HG03558 (cell line): ENCODE results near the gene AK2.
"Not testable (repeated sequence)": the region's sequence is repeated elsewhere in the genome, so short reads cannot be mapped to it uniquely, and the experiment has no call there.

Experiments
- ATAC-seq: cut with Tn5 transposase; IDR thresholded peaks from one replicate; pipeline ENCODE4 v1.9.1; 2021; ENCODE audit warnings: moderate number of reproducible peaks; ENCODE audit not compliant: unreplicated experiment; ENCODE audit errors: extremely low read depth

AK2 gene

DNA sequence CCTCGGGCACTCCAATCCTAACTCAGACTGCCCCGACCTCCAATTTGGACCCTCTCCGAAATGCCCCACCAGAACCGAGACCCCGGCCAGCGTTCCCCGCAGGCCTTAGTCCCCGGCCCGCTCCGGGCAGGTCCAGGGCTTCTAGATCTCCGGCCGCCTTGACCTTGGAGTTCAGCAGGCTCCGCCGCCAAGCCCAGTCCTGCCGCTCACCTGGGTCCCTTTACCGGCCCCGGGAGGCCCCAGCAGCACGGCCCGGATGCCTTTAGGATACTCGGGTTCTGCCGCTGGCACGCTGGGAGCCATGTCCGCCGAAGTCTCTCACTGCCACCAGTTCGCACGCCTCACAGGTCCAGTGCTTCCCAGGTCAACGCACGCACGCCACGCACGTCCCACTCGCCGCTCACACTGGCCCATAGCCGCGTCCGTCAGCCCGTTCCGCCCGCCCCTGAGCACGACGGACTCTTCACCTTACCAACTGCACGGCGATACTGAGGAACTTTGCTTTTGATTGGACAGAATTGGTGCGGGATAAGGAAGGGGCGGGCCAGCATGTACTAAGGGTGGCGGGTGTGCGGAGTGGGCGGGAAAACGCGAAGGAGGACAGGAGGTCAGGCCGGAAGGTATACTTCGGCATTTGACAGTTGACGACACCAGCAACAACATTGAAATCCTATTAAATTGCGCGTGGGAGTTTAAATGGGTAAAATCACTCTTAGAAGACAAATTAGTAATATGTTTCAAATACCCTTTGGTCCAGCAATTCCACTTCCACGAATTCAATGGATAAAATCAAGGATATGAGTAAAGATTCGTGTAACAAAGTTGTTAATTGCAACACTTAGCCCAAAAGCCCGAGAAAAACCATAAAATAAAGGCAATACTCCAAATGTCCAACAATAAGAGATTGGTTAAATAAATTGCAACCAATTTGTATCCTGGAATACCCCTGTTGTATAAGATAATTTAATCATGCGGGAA, at the start of gene AK2:
Gene AK2 (minus strand): TSS at position 358 of the 978 bp plus-strand sequence. CDS start 55 bp downstream, at position 303.
- ATAC-seq, result peak; percentile 90

DNA sequence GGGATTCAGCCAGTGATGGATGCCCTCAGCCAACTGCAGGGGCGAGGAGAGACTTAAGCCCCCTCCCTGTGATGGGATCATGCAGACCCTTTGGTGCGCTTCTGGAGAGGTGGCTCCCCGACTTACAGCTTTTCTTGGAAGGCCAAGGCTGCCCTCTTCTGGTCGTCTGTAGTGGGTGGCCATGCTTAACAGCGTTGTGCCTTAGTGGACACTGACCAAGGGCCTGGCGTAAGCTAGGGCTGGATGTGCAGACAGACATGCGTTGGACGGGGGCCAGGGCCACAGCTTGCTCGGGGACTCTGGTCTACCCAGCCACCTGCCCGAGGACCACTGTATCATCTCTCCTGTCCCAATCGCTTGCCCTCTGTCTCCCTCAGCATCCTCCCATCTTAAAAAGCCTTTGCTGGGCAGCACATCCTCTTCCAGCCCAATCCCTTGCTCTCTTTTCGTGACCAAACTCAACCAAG, 49.7 kb upstream of the AK2 start:
- no peak for ATAC-seq

DNA sequence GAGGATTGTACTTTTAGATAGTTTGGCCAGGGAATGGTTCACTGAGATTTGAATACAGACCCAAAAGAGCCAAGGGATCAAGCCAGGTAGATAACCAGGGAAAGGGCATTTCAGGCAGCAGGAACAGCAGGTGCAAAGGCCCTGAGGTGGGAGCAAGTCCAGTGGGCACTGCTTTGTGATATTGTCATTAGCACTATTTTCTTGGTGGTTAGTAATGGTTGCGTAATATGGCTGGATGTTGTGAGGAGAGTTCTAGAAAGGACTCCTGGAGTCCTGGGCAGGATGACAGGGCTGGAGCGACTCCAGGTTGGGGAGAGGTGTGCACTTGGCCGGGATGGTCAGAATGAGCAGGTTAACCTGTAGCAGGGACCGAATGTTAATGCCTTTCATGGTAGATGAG, 48.6 kb upstream of the AK2 start:
- ATAC-seq, result no peak

- ATAC-seq, result no peak
These were observed 46.0 kb upstream of the AK2 start for GRCh38 chr1:33082575-33083108.

DNA sequence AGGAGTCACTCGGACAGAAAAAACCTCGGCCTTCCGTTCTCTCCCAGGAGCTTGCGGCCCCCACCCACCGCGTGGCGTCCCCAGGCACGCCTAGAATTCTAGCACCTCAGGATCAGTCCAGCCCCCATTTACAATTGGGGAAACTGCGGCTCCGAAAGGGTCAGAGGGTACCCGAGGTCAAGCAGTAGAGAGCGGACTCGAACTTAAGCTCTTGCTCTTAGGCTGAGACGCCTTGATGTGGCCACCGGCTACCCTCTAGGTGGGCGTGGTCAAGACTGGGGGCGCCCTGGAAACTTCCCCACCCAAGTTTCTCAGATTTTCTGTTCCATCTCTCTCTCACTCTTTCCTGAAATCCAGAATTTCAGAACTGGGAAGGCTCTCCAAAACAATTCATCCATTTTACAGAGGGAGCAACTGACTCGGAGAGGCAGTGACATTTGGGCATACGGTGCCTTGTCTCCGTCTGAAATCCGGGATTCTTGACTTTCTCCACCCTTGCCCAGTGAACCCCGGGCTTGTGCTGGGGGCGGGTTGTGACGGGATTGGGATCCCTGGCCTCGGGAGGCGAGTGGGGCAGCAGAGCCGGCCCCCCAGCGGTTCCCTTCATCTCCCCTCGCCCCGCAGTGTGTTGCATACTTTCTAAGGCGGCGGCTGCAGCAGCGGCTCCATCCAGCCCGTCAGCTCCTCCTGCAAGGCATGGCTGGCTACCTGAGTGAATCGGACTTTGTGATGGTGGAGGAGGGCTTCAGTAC, 45.0 kb upstream of the AK2 start:
- ATAC-seq, result no peak

- no peak for ATAC-seq
These were observed 44.3 kb upstream of the AK2 start, which contains the start of gene AZIN2 for GRCh38 chr1:33080885-33081553. AZIN2 (plus strand) TSS chr1:33081153; CDS start chr1:33082250, 1,097 bp downstream.

DNA sequence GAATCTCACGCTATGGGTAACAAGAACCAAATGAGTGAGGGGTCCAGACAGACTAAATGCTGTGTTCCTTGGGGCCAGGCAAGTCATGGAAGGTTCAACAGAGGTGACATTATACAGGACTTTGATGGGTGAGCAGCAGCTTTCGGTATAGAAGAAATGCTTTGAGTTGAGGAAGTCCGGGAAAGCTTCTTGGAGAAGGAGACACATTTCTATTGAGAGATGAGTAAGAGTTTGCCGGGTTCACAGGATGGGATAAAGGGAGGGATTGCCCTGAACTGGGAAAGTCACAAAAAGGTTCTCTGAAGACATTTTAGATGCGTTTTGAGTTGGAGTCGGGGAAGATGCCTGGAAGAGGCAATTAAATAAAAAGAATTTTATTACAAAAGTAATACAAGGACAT, 43.7 kb upstream of the AK2 start:
- no peak for ATAC-seq

- no peak for ATAC-seq
These were observed 41.4 kb upstream of the AK2 start for GRCh38 chr1:33078030-33078591.

DNA sequence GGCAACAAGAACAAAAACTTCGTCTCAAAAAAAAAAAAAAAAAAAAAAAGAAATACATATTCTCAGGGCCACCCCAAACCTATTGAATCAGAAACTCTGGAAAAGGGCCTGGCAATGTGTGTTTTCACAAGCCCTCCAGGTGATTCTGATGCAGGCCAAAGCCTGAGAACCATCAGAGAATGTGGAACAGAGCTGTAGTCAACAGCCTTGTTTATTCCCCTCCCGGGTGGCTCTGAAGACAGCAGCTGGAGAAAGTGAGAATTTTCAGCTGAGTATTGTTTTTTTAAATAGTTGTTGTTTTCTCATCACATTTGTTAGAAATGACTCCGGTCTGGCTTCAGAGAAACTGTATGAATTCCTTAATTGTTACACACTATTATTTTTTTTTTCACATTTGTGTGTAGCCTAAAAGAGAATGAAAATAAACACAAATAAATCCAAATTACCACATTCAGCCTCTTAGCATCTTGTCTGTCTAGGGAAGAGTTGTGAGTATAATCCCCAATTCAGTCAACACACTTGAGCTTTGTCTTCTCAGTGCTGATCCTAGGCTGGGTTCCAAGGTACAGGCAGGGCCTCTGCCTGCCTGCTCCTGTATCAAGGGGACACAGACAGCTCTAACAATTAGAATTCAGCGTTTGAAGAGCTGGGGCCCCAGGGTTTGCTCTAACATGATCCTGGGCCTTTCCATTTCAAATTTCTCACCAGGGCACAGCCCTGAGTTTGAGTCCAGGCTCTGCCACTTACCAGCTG, 37.7 kb upstream of the AK2 start:
- ATAC-seq, result no peak

DNA sequence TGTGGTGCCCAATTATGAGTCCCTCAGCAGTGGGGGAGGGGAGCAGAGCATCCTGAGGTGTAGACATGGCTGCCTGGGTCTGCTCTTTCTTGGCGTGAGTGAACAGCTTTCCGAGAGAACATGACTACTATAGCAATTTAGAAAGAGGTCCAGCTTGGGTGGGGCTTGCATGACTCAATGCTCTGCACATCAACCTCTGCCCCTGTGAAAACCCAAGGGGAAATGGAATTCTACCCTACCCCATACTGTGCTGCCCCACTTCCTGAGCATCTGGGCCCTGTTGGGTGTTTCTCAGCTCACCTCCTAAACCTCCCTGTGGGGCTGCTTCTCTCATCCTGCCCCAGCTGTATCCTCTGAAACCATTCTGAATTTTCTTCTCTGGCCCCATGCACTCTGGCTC, 36.0 kb upstream of the AK2 start:
- ATAC-seq, result no peak

DNA sequence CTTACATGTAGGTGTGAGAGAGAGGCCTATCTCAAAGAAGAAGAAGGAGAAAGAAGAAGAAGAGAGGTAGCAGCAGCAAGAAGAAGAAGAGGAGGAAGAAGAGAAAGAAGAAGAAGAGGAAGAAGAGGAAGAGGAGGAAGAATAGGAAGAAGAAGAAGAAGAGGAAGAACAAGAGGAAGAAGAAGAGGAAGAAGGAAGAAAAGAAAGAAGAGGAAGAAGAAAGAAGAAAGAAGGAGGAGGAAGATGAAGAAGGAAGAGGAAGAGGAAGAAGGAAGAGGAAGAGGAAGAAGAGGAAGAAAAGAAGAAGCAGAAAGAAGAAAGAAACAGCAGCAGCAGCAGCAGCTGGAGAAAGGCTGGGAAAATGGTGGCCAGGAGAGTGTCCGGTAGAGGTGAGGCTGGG, 33.9 kb upstream of the AK2 start:
- no peak for ATAC-seq

DNA sequence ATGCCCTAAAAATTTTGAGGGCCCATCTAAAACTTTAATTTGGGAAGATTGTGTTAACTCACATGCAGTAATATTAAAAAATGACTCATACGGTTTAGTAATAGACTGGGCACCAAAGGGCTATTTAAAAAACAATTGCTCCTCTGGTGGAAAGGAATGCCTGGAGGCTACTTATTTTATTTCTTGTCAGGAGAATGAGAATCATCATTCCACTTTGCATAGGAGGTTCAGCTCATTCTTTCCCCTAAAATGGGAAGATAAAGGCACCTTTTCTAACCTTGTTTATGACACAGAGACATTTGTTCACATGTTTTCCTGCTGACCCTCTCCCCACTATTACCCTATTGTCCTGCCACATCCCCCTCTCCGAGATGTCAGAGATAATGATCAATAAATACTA, 31.4 kb upstream of the AK2 start:
- ATAC-seq, result not testable (repeated sequence)

DNA sequence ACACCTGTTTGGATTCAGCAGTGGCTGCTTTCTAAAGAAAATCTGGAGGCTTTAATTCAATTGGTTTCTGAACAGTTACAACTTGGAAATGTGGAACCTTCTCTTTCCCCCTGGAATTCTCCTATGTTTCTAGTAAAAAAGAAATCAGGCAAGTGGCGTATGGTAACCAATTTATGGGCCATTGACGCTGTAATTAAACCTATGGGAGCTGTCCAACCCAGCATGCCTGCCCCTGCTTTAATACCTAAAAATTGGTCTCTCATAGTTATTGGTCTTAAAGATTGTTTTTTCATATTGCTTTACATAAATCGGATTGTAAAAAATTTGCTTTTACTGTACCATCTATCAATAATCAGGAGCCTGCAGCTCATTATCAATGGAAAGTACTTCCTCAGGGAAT, 29.8 kb upstream of the AK2 start:
- ATAC-seq, result not testable (repeated sequence)

DNA sequence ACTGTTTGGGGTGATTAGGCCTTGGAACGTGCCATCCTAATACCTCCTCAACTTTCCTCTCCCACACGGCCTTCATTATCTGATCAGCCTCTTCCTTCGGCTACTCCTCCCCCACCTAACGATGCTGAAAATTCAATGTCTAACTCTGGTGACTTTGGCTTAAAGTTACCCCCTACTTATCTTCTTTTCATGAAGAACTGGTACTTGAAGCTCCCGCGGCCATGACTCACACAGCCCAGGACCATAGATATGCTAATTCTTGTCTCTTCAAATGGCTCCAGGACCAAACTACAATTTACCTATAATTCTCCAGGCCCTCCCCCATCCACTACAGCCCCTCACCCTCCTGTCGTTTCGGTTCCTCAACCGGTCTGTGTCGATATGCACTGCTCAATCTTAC, 28.6 kb upstream of the AK2 start:
- ATAC-seq, result no peak

- not testable (repeated sequence) for ATAC-seq
These were observed 27.6 kb upstream of the AK2 start for GRCh38 chr1:33064284-33064683.

GRCh38 chr1:33061834-33062233, 25.2 kb upstream of the AK2 start:
- ATAC-seq, result no peak

- no peak for ATAC-seq
These were observed 23.9 kb upstream of the AK2 start for GRCh38 chr1:33060579-33061083.

- ATAC-seq, result no peak
These were observed 20.4 kb upstream of the AK2 start for GRCh38 chr1:33057095-33057494.

DNA sequence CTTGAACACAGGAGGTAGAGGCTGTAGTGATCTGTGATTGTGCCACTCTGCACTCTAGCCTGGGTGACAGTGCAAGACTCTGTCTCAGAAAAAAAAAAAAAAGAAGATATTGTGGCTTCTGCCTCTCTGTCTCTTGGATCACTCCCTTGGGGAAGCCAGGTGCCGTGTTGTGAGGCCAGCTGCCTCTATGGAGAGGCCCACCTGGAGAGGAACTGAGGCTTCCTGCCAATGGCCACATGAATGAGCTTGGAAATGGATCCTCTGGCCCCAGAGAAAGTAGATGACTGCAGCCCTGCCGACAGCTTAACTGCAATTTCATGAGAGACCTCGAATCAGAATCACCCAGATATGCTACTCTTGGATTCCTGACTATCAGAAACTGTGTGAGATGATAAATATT, 19.7 kb upstream of the AK2 start:
- ATAC-seq, result no peak
